Progenitor cell of endocrine pancreas (in vitro differentiated cells): ENCODE data around the gene ELMOD3. TPM values are rescaled to one million over a fixed set of nuclear protein-coding genes. Genes with fewer than 3 reads are reported as not detected.

Experiments
- DNase-seq: peaks from one replicate; pipeline ENCODE4 v3.0.0; 2021; ENCODE audit warnings: low spot score; ENCODE audit not compliant: unreplicated experiment
- H3K27ac Mint-ChIP-seq: 2 replicates; pipeline ENCODE4 v1.8.0; 2021; ENCODE audit warnings: mild to moderate bottlenecking, moderate library complexity, mixed read lengths
- H3K27me3 Mint-ChIP-seq: 2 replicates; pipeline ENCODE4 v1.8.0; 2021; ENCODE audit warnings: mixed read lengths
- H3K36me3 Mint-ChIP-seq: 2 replicates; pipeline ENCODE4 v1.8.0; 2022; ENCODE audit warnings: mixed read lengths; ENCODE audit not compliant: insufficient read depth
- H3K4me1 Mint-ChIP-seq: 2 replicates; pipeline ENCODE4 v1.8.0; 2021; ENCODE audit warnings: low read depth, mixed read lengths
- H3K4me3 Mint-ChIP-seq: 2 replicates; pipeline ENCODE4 v1.8.0; 2021; ENCODE audit warnings: low read depth, mild to moderate bottlenecking, moderate library complexity, mixed read lengths
- H3K9me3 Mint-ChIP-seq: 2 replicates; pipeline ENCODE4 v1.8.0; 2021; ENCODE audit warnings: low read depth, mixed read lengths
- CTCF ChIP-seq: fragments of 200-600 bp; sonication (generic); IDR thresholded peaks from one replicate; pipeline ENCODE4 v1.5.0; 2021; ENCODE audit warnings: antibody characterized with exemption, mild to moderate bottlenecking; ENCODE audit not compliant: unreplicated experiment
- total RNA-seq: library from RNA; stranded (reverse); gene quantifications from 2 replicates; pipeline ENCODE4 v1.2.1, GENCODE V29; 2021

The ELMOD3 gene
- total RNA-seq, 1 donor from 2014 or later: 25.6 TPM

- H3K27me3 Mint-ChIP-seq: no peaks in the 10 kb centered on the region
- H3K27ac Mint-ChIP-seq: peak overlapping the region; percentile 93
- peaks cover 34% of the 10 kb centered on the region for H3K4me1 Mint-ChIP-seq
- no peaks in the 10 kb centered on the region for H3K36me3 Mint-ChIP-seq
- TF ChIP-seq CTCF: no peak
- DNase-seq: no peak
- H3K4me3 Mint-ChIP-seq: peak overlapping the region; percentile 7
- no peaks in the 10 kb centered on the region for H3K9me3 Mint-ChIP-seq
Observed at GRCh38 chr2:85421260-85422071, 66.9 kb downstream of the ELMOD3 start.

GRCh38 chr2:85422072-85422457, 67.5 kb downstream of the ELMOD3 start:
- Mint-ChIP-seq H3K27ac (peak overlapping the region; percentile 93), H3K9me3 (no peaks in the 10 kb centered on the region), H3K36me3 (no peaks in the 10 kb centered on the region), H3K4me3 (peak overlapping the region; percentile 7), H3K4me1 (peaks cover 34% of the 10 kb centered on the region), H3K27me3 (no peaks in the 10 kb centered on the region)
- no peak for TF ChIP-seq CTCF
- no peak for DNase-seq

- TF ChIP-seq CTCF: no peak
- Mint-ChIP-seq H3K4me3 (no peak overlapping the region), H3K9me3 (no peaks in the 10 kb centered on the region), H3K27ac (peak overlapping the region; percentile 20), H3K36me3 (no peaks in the 10 kb centered on the region), H3K27me3 (no peaks in the 10 kb centered on the region), H3K4me1 (peaks cover 34% of the 10 kb centered on the region)
- DNase-seq: no peak
Observed at GRCh38 chr2:85423525-85423924, 69.0 kb downstream of the ELMOD3 start.

- Mint-ChIP-seq H3K27me3 (no peaks in the 10 kb centered on the region), H3K4me3 (no peak overlapping the region), H3K9me3 (no peaks in the 10 kb centered on the region), H3K36me3 (no peaks in the 10 kb centered on the region), H3K27ac (no peak overlapping the region), H3K4me1 (peaks cover 21% of the 10 kb centered on the region)
- no peak for TF ChIP-seq CTCF
- no peak for DNase-seq
Observed at GRCh38 chr2:85425588-85425987, 71.0 kb downstream of the ELMOD3 start.

GRCh38 chr2:85427300-85427835, 72.8 kb downstream of the ELMOD3 start:
- H3K36me3 Mint-ChIP-seq: no peaks in the 10 kb centered on the region
- no peak for DNase-seq
- H3K4me1 Mint-ChIP-seq: peaks cover 3% of the 10 kb centered on the region
- H3K9me3 Mint-ChIP-seq: no peaks in the 10 kb centered on the region
- no peaks in the 10 kb centered on the region for H3K27me3 Mint-ChIP-seq
- TF ChIP-seq CTCF: no peak
- no peak overlapping the region for H3K4me3 Mint-ChIP-seq
- no peak overlapping the region for H3K27ac Mint-ChIP-seq
